Measurements from ENCODE around the gene STMN3.

DNA sequence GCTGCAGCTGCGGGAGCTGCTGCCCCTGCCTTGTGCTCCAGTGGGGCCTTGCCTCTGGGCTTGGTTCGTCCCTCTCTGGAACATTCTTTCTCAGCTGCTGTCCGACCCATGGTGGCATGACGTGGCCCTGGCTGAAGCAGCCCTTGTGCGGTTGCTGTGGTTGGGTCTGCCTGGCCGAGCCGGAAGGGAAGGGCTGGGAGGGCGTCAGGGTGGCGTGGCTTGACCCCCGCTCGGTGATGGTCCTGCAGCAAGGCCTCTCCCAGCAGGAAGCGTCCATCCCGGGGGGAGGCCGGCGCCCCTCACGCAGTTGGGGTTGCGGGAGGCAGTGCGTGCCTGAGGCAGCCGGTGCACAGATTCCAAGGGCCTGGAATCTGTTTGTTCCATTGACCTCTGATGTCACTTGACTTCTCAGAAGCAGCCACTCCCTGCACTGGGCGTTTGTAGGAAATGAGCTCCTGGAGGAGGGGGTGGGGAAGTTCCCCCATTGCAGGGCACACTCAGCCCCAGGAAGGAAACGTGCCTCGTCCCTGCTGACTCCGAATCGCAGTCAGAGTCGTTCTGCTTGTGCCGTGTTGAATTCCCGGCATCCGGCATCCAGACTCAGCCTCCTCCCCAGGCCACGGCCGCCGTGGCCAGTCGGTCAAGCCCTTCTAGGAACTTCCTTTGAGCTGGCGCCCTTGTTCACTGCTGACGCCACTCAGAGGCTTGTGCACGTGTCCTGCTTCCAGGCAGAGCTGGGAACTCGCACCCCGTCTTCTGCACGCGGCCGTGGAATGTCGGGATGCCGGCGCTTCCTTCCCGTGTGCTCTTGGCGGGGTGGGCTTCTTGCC, 33.5 kb upstream of the STMN3 start:
- TF ChIP-seq, protein P1, sequence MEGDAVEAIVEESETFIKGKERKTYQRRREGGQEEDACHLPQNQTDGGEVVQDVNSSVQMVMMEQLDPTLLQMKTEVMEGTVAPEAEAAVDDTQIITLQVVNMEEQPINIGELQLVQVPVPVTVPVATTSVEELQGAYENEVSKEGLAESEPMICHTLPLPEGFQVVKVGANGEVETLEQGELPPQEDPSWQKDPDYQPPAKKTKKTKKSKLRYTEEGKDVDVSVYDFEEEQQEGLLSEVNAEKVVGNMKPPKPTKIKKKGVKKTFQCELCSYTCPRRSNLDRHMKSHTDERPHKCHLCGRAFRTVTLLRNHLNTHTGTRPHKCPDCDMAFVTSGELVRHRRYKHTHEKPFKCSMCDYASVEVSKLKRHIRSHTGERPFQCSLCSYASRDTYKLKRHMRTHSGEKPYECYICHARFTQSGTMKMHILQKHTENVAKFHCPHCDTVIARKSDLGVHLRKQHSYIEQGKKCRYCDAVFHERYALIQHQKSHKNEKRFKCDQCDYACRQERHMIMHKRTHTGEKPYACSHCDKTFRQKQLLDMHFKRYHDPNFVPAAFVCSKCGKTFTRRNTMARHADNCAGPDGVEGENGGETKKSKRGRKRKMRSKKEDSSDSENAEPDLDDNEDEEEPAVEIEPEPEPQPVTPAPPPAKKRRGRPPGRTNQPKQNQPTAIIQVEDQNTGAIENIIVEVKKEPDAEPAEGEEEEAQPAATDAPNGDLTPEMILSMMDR (IDR thresholded peaks at IDR 0.05; ENCODE audit: insufficient read depth, low read length, poor library complexity, severe bottlenecking): no peak
- TF ChIP-seq EZH2phosphoT487 (conservative IDR thresholded peaks at IDR 0.05; ENCODE audit: low read length): no peak
